K562 (cell line): Measurements from ENCODE around the gene FN3KRP. TPM values are rescaled to one million over a fixed set of nuclear protein-coding genes. Genes with fewer than 3 reads are reported as not detected.

Experiments used
- CCNT2 ChIP-seq: IDR thresholded peaks from 2 replicates; pipeline ENCODE4 v1.6.1; 2011; ENCODE audit warnings: borderline replicate concordance, low read depth, mild to moderate bottlenecking, moderate library complexity, mixed read lengths, low read length; ENCODE audit not compliant: insufficient read length; ENCODE audit errors: extremely low read depth
- CEBPB ChIP-seq: fragments of 450-650 bp; IDR thresholded peaks from 2 replicates; pipeline ENCODE4 v1.6.1; 2016; ENCODE audit warnings: missing genetic modification characterization, missing compliant biosample characterization
- CHD1 ChIP-seq: fragments of 200-600 bp; sonication (generic); IDR thresholded peaks from one replicate; pipeline ENCODE4 v1.6.1; 2012; ENCODE audit warnings: mild to moderate bottlenecking, moderate library complexity, low read length, inconsistent platforms
- GABPB2 ChIP-seq: fragments of 250-450 bp; sonication (Bioruptor Pico); conservative IDR thresholded peaks from 2 replicates; pipeline ENCODE4 v1.5.1; 2021; ENCODE audit warnings: mild to moderate bottlenecking
- HMGN3 ChIP-seq: IDR thresholded peaks from 2 replicates; pipeline ENCODE4 v1.6.1; 2011; ENCODE audit warnings: borderline replicate concordance, low read depth, mild to moderate bottlenecking, mixed read lengths, low read length; ENCODE audit not compliant: insufficient read length; ENCODE audit errors: extremely low read depth
- MTA2 ChIP-seq: fragments of 450-650 bp; IDR thresholded peaks from 2 replicates; pipeline ENCODE4 v1.6.1; 2016; ENCODE audit warnings: low read depth
- NFE2 ChIP-seq: IDR thresholded peaks from 2 replicates; pipeline ENCODE4 v1.6.1; 2014; ENCODE audit warnings: antibody characterized with exemption, low read depth
- POLR2B ChIP-seq: fragments of 450-650 bp; IDR thresholded peaks from 2 replicates; pipeline ENCODE4 v1.6.1; 2018; ENCODE audit warnings: low read depth; ENCODE audit not compliant: partially characterized antibody
- PYGO2 ChIP-seq: fragments of 450-650 bp; IDR thresholded peaks from 2 replicates; pipeline ENCODE4 v1.6.1; 2016; ENCODE audit warnings: mild to moderate bottlenecking, missing genetic modification characterization, moderate library complexity, missing compliant biosample characterization
- RREB1 ChIP-seq: fragments of 250-450 bp; sonication (Bioruptor Pico); IDR thresholded peaks from 2 replicates; pipeline ENCODE4 v1.4.0; 2020
- SREBF1 ChIP-seq: fragments of 150-350 bp; IDR thresholded peaks from 2 replicates; pipeline ENCODE4 v1.6.1; 2014; ENCODE audit warnings: antibody characterized with exemption, low read depth, low read length, borderline replicate concordance
- ZNF316 ChIP-seq: fragments of 450-650 bp; IDR thresholded peaks from 2 replicates; pipeline ENCODE4 v1.6.1; 2016
- polyA plus RNA-seq, 8 experiments: library from polyadenylated mRNA; depleted of rRNA in 4 of 8; stranded (reverse) in 5 of 8; unstranded in 3 of 8; fragments of >200 nt; fragmentation: Nextera tagmentation in 2 of 8; fragmentation: Illumina TruSeq in 1 of 8; extraction: Ambion mirVana in 2 of 8; extraction: Trizol in 1 of 8; gene quantifications; 2 replicates each; pipeline versions ENCODE4 v1.2.1 to v1.2.3, GENCODE V29; 2011 to 2014; ENCODE audit warnings: inconsistent platforms in 1 of 8, missing spikeins in 1 of 8
- total RNA-seq, 7 experiments: library from RNA; depleted of rRNA in 6 of 7; stranded (reverse); fragments of >200 nt in 6 of 7; fragmentation: Illumina TruSeq in 2 of 7; extraction: Trizol in 2 of 7; gene quantifications; 2 replicates each; pipeline versions ENCODE4 v1.2.1 to v1.2.3, GENCODE V29; 2011 to 2021; ENCODE audit warnings: low replicate concordance in 1 of 7
- TF ChIP-seq, protein P1 (sequence below): sonication (generic); formaldehyde crosslinking; IDR thresholded peaks from 2 replicates; pipeline ENCODE4 v1.8.1; 2023; ENCODE audit warnings: mild to moderate bottlenecking, missing genetic modification reagents, moderate library complexity
- TF ChIP-seq, protein P2 (sequence below): fragments of 450-650 bp; IDR thresholded peaks from 2 replicates; pipeline ENCODE4 v1.6.1; 2016; ENCODE audit warnings: low read depth, mild to moderate bottlenecking, moderate library complexity
- TF ChIP-seq, protein P3 (sequence below): sonication (generic); formaldehyde crosslinking; IDR thresholded peaks from 2 replicates; pipeline ENCODE4 v1.8.1; 2023; ENCODE audit warnings: mild to moderate bottlenecking, missing genetic modification reagents

FN3KRP gene
- total and polyA plus RNA-seq, 9 of the 15 experiments (the other 6 are each of a cell fraction or from before 2014, with no cell fraction given), result 2.0 to 32.1 (median 24.9) TPM

- no peak for TF ChIP-seq RREB1 (CRISPR knock-in tag)
- TF ChIP-seq, protein P1, sequence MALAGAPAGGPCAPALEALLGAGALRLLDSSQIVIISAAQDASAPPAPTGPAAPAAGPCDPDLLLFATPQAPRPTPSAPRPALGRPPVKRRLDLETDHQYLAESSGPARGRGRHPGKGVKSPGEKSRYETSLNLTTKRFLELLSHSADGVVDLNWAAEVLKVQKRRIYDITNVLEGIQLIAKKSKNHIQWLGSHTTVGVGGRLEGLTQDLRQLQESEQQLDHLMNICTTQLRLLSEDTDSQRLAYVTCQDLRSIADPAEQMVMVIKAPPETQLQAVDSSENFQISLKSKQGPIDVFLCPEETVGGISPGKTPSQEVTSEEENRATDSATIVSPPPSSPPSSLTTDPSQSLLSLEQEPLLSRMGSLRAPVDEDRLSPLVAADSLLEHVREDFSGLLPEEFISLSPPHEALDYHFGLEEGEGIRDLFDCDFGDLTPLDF (CRISPR knock-in tag), result peak; percentile 66; the same call in 1 of the 2 replicates
- no peak for TF ChIP-seq ZNF316
- no peak; the same call in 1 of the 2 replicates for TF ChIP-seq MTA2
- no peak for TF ChIP-seq CHD1
- TF ChIP-seq, protein P2, sequence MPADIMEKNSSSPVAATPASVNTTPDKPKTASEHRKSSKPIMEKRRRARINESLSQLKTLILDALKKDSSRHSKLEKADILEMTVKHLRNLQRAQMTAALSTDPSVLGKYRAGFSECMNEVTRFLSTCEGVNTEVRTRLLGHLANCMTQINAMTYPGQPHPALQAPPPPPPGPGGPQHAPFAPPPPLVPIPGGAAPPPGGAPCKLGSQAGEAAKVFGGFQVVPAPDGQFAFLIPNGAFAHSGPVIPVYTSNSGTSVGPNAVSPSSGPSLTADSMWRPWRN, result no peak
- TF ChIP-seq HMGN3, result peak; percentile 79
- no peak for TF ChIP-seq CEBPB (tag)
- TF ChIP-seq NFE2, result no peak
- peak; percentile 31 for TF ChIP-seq CCNT2
- TF ChIP-seq, protein P3, sequence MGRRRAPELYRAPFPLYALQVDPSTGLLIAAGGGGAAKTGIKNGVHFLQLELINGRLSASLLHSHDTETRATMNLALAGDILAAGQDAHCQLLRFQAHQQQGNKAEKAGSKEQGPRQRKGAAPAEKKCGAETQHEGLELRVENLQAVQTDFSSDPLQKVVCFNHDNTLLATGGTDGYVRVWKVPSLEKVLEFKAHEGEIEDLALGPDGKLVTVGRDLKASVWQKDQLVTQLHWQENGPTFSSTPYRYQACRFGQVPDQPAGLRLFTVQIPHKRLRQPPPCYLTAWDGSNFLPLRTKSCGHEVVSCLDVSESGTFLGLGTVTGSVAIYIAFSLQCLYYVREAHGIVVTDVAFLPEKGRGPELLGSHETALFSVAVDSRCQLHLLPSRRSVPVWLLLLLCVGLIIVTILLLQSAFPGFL (CRISPR knock-in tag), result 0 out of 2 replicates have a peak, but pooled peaks have one; percentile 19
- TF ChIP-seq POLR2B, result peak; percentile 50
- TF ChIP-seq GABPB2 (CRISPR knock-in tag), result no peak
- no peak for TF ChIP-seq PYGO2
- TF ChIP-seq SREBF1, result no peak
These were observed 18.7 kb downstream of the FN3KRP start, which contains the start of gene FN3K (continued) for GRCh38 chr17:82734987-82735866.
